HL-60 (cell line): ENCODE results near the gene TBX21.

Source experiments
- DNase-seq, 2 experiments: peaks; one replicate each; pipeline ENCODE4 v3.0.0-alpha.2; 2010 to 2020; ENCODE audit warnings: low read depth in 1 of 2, low spot score in 1 of 2
- H3K27ac ChIP-seq: fragments of 250-450 bp; sonication (Bioruptor Pico); replicated peaks from 2 replicates; pipeline ENCODE4 v1.5.1; 2020; ENCODE audit warnings: mild to moderate bottlenecking, moderate library complexity
- H3K27me3 ChIP-seq: fragments of 250-450 bp; sonication (Bioruptor Pico); 2 replicates; pipeline ENCODE4 v1.5.1; 2021; ENCODE audit warnings: mild to moderate bottlenecking, moderate library complexity; ENCODE audit not compliant: insufficient read depth, poor library complexity, severe bottlenecking
- H3K4me3 ChIP-seq: replicated peaks from 2 replicates; pipeline ENCODE4 v1.5.1; 2011; ENCODE audit warnings: mild to moderate bottlenecking, control low read depth, low read length; ENCODE audit not compliant: insufficient read depth
- CTCF ChIP-seq: IDR thresholded peaks from one replicate; pipeline ENCODE4 v1.5.1; 2011; ENCODE audit warnings: low read length, control low read depth, inconsistent platforms; ENCODE audit not compliant: insufficient read depth
- GABPA ChIP-seq: IDR thresholded peaks from 2 replicates; pipeline ENCODE4 v1.6.1; 2012; ENCODE audit warnings: low read depth
- POLR2AphosphoS5 ChIP-seq: IDR thresholded peaks from 2 replicates; pipeline ENCODE4 v1.6.1; 2012; ENCODE audit warnings: low read depth
- REST ChIP-seq: IDR thresholded peaks from 2 replicates; pipeline ENCODE4 v1.6.1; 2012; ENCODE audit warnings: low read depth; ENCODE audit not compliant: insufficient replicate concordance
- SPI1 ChIP-seq: IDR thresholded peaks from 2 replicates; pipeline ENCODE4 v1.6.1; 2012; ENCODE audit warnings: low read depth, mild to moderate bottlenecking, borderline replicate concordance

The TBX21 gene

GRCh38 chr17:47707884-47708283 is 25.2 kb upstream of the TBX21 start:
- Histone ChIP-seq H3K27me3 (no peaks in the 10 kb centered on the region), H3K4me3 (no peak overlapping the region), H3K27ac (no peak overlapping the region)
- TF ChIP-seq POLR2AphosphoS5 = no peak
- TF ChIP-seq GABPA = no peak
- no peak for TF ChIP-seq REST
- TF ChIP-seq SPI1 = no peak
- TF ChIP-seq CTCF = no peak
- no peak for DNase-seq

- no peak overlapping the region for H3K27ac ChIP-seq
Observed at GRCh38 chr17:47708312-47708863, 24.6 kb upstream of the TBX21 start.

More at GRCh38 chr17:47708312-47708863, 24.6 kb upstream of the TBX21 start:
- Histone ChIP-seq H3K4me3 (no peak overlapping the region), H3K27me3 (no peaks in the 10 kb centered on the region)
- no peak for TF ChIP-seq GABPA
- no peak for TF ChIP-seq CTCF
- no peak for TF ChIP-seq REST
- no peak for TF ChIP-seq SPI1
- TF ChIP-seq POLR2AphosphoS5 = no peak
- DNase-seq = no peak
